Astrocyte (in vitro differentiated cells and primary cell): ENCODE data around the gene PDCD1. TPM values are rescaled to one million over a fixed set of nuclear protein-coding genes. Genes with fewer than 3 reads are reported as not detected.
A peak's percentile ranks its signal among the peaks of the same experiment; 100 is the strongest.

Experiments
- DNase-seq: peaks from one replicate; pipeline ENCODE4 v3.0.0-alpha.2; 2010; ENCODE audit warnings: low read depth
- FAIRE-seq: peaks from 2 replicates; lab custom pipeline; 2011; peaks lifted over from hg19 to GRCh38; lab: Jason Lieb, UNC
- H2AFZ ChIP-seq: 2 replicates; pipeline ENCODE4 v1.6.0; 2012; ENCODE audit warnings: low read depth, low read length, inconsistent platforms
- H3K27ac ChIP-seq: 2 replicates; pipeline ENCODE4 v1.5.1; 2011; ENCODE audit warnings: low read depth, low read length, inconsistent platforms
- H3K27me3 ChIP-seq: 2 replicates; pipeline ENCODE4 v1.6.0; 2011; ENCODE audit warnings: low read length, inconsistent platforms; ENCODE audit not compliant: insufficient read depth
- H3K36me3 ChIP-seq: 2 replicates; pipeline ENCODE4 v1.5.1; 2011; ENCODE audit warnings: low read length, inconsistent platforms; ENCODE audit not compliant: insufficient read depth
- H3K4me1 ChIP-seq: 2 replicates; pipeline ENCODE4 v1.5.1; 2011; ENCODE audit warnings: low read length, inconsistent platforms; ENCODE audit not compliant: insufficient read depth
- H3K4me2 ChIP-seq: 2 replicates; pipeline ENCODE4 v1.6.0; 2012; ENCODE audit warnings: low read length, inconsistent platforms
- H3K4me3 ChIP-seq: 2 replicates; pipeline ENCODE4 v1.5.1; 2011; ENCODE audit warnings: low read depth, mild to moderate bottlenecking, low read length, inconsistent platforms; ENCODE audit not compliant: insufficient read depth
- H3K79me2 ChIP-seq: 2 replicates; pipeline ENCODE4 v1.6.0; 2012; ENCODE audit warnings: mild to moderate bottlenecking, low read length, inconsistent platforms; ENCODE audit not compliant: insufficient read depth
- H3K9ac ChIP-seq: 2 replicates; pipeline ENCODE4 v1.6.0; 2012; ENCODE audit warnings: mild to moderate bottlenecking, low read length, inconsistent platforms
- H3K9me3 ChIP-seq: 2 replicates; pipeline ENCODE4 v1.5.1; 2012; ENCODE audit warnings: low read depth, mild to moderate bottlenecking, low read length, inconsistent platforms; ENCODE audit not compliant: insufficient read depth
- H4K20me1 ChIP-seq: 2 replicates; pipeline ENCODE4 v1.6.0; 2012; ENCODE audit warnings: low read length, inconsistent platforms; ENCODE audit not compliant: insufficient read depth
- H3K27ac Mint-ChIP-seq: one replicate; pipeline ENCODE4 v1.8.0; 2021; ENCODE audit warnings: mild to moderate bottlenecking, mixed read lengths; ENCODE audit not compliant: unreplicated experiment
- H3K27me3 Mint-ChIP-seq: one replicate; pipeline ENCODE4 v1.8.0; 2021; ENCODE audit warnings: low read depth, mixed read lengths; ENCODE audit not compliant: unreplicated experiment
- H3K36me3 Mint-ChIP-seq: one replicate; pipeline ENCODE4 v1.8.0; 2021; ENCODE audit warnings: low read depth, mixed read lengths; ENCODE audit not compliant: unreplicated experiment
- H3K4me1 Mint-ChIP-seq: one replicate; pipeline ENCODE4 v1.8.0; 2021; ENCODE audit warnings: low read depth, mixed read lengths; ENCODE audit not compliant: unreplicated experiment
- H3K4me3 Mint-ChIP-seq: one replicate; pipeline ENCODE4 v1.8.0; 2021; ENCODE audit warnings: mild to moderate bottlenecking, moderate library complexity, mixed read lengths; ENCODE audit not compliant: unreplicated experiment
- H3K9me3 Mint-ChIP-seq: one replicate; pipeline ENCODE4 v1.8.0; 2021; ENCODE audit warnings: mild to moderate bottlenecking, mixed read lengths; ENCODE audit not compliant: unreplicated experiment
- CTCF ChIP-seq: IDR thresholded peaks from 2 replicates; pipeline ENCODE4 v1.5.1; 2011; ENCODE audit warnings: low read depth, mild to moderate bottlenecking, inconsistent platforms, low read length, moderate library complexity; ENCODE audit not compliant: insufficient read depth
- EZH2 ChIP-seq: IDR thresholded peaks from 2 replicates; pipeline ENCODE4 v1.6.1; 2012; ENCODE audit warnings: mild to moderate bottlenecking, low read length, inconsistent platforms; ENCODE audit not compliant: insufficient read depth
- total RNA-seq: library from RNA; stranded (reverse); gene quantifications from 2 replicates; pipeline ENCODE4 v1.2.1, GENCODE V29; 2021

PDCD1 gene
- total RNA-seq, 1 donor from 2014 or later: not detected

- H4K20me1 ChIP-seq: peaks cover 20% of the 10 kb centered on the region
- H3K4me3 Mint-ChIP-seq: peak overlapping the region; percentile 6
- H2AFZ ChIP-seq: no peak overlapping the region
- H3K4me2 ChIP-seq: no peak overlapping the region
- no peaks in the 10 kb centered on the region for H3K4me1 Mint-ChIP-seq
- H3K79me2 ChIP-seq: no peaks in the 10 kb centered on the region
- H3K27me3 ChIP-seq: peaks cover 19% of the 10 kb centered on the region
- FAIRE-seq: no peak
- H3K9me3 ChIP-seq: peaks cover 15% of the 10 kb centered on the region
- H3K27ac Mint-ChIP-seq: no peak overlapping the region
- no peaks in the 10 kb centered on the region for H3K36me3 ChIP-seq
- H3K36me3 Mint-ChIP-seq: no peaks in the 10 kb centered on the region
- H3K4me3 ChIP-seq: no peak overlapping the region
- H3K4me1 ChIP-seq: no peaks in the 10 kb centered on the region
- H3K9me3 Mint-ChIP-seq: no peaks in the 10 kb centered on the region
- peaks cover 19% of the 10 kb centered on the region for H3K27me3 Mint-ChIP-seq
- H3K27ac ChIP-seq: no peak overlapping the region
- DNase-seq: no peak
- H3K9ac ChIP-seq: no peak overlapping the region
- TF ChIP-seq EZH2: no peak
- TF ChIP-seq CTCF: no peak
These were observed 2.6 kb upstream of the PDCD1 start for GRCh38 chr2:241861264-241861663.

DNA sequence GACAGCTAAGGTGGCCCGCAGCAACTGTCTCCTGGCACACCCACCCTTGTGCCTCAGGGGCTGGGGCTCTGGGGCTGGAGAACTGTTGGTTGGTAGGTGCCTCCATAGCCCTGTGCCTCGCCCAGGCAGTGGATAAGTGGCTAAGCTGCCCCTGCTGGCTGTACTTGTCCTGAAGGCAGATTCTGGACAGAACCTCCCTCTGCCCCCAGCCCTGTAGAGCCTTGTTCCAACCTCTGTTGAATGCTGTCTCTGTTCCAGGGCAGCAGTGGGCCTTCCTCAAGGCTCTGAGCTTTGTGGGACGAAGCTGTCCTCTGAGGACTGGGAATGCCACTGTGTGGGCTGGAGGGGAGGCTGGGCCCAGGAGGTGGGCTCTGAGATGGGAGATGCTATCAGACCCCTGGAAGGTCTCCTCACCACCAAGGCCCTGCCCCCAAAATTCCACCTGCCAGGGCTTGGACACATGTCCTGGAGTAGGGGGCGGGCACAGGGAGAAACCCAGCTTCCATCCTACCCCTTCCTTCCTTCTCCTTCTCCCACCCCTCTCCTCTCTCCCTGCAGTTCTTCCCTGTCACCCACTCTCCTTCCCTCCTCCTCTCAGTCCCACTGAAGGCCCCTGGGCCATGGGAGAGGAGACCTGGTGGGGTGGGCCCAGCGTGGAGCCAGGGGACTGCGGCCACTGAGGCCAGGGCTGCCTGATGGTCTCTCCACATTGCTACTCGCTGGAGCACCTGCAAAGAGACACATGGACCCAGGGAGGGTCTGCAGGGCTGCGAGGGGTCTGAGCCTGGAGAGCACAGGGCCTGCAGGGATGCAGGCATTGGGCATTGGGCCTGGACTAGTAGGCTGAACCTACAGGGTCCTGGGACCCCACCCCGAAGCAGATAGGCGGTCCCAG lies 1.7 kb upstream of the PDCD1 start:
- Mint-ChIP-seq H3K4me1 (no peaks in the 10 kb centered on the region), H3K4me3 (no peak overlapping the region), H3K27me3 (peaks cover 16% of the 10 kb centered on the region), H3K9me3 (no peaks in the 10 kb centered on the region), H3K27ac (no peak overlapping the region), H3K36me3 (no peaks in the 10 kb centered on the region)
- no peaks in the 10 kb centered on the region for H3K36me3 ChIP-seq
- H4K20me1 ChIP-seq: peaks cover 14% of the 10 kb centered on the region
- H3K27me3 ChIP-seq: peaks cover 14% of the 10 kb centered on the region
- FAIRE-seq: no peak
- H3K4me1 ChIP-seq: no peaks in the 10 kb centered on the region
- no peak overlapping the region for H3K4me2 ChIP-seq
- H3K9me3 ChIP-seq: peaks cover 13% of the 10 kb centered on the region
- no peak overlapping the region for H3K27ac ChIP-seq
- no peak overlapping the region for H2AFZ ChIP-seq
- no peak for DNase-seq
- H3K9ac ChIP-seq: no peak overlapping the region
- H3K79me2 ChIP-seq: no peaks in the 10 kb centered on the region
- TF ChIP-seq CTCF (no peak), EZH2 (no peak)
- no peak overlapping the region for H3K4me3 ChIP-seq
